ENCODE measurements around the gene EIF5B. TPM values are rescaled to one million over a fixed set of nuclear protein-coding genes. Genes with fewer than 3 reads are reported as not detected.

Gene EIF5B
- total RNA-seq, 1 donor from 2014 or later: 57.4 TPM

GRCh38 chr2:99404797-99405669, 67.8 kb downstream of the EIF5B start:
- no peak for DNase-seq
- Mint-ChIP-seq H3K4me3 (ENCODE audit: unreplicated experiment) (no peak overlapping the region), H3K36me3 (ENCODE audit: unreplicated experiment) (no peaks in the 10 kb centered on the region), H3K27me3 (ENCODE audit: unreplicated experiment) (no peaks in the 10 kb centered on the region), H3K4me1 (ENCODE audit: low read depth, unreplicated experiment) (peaks cover 8% of the 10 kb centered on the region), H3K27ac (ENCODE audit: unreplicated experiment) (peak overlapping the region; percentile 48), H3K9me3 (ENCODE audit: unreplicated experiment) (peaks cover 4% of the 10 kb centered on the region)
- no peak for TF ChIP-seq CTCF (IDR thresholded peaks at IDR 0.05; ENCODE audit: partially characterized antibody, unreplicated experiment)

GRCh38 chr2:99406137-99406536, 68.9 kb downstream of the EIF5B start:
- peaks cover 8% of the 10 kb centered on the region for H3K4me1 Mint-ChIP-seq (ENCODE audit: low read depth, unreplicated experiment)
- H3K36me3 Mint-ChIP-seq (ENCODE audit: unreplicated experiment): no peaks in the 10 kb centered on the region
- peaks cover 4% of the 10 kb centered on the region for H3K9me3 Mint-ChIP-seq (ENCODE audit: unreplicated experiment)
- DNase-seq: no peak
- H3K27ac Mint-ChIP-seq (ENCODE audit: unreplicated experiment): no peak overlapping the region
- no peaks in the 10 kb centered on the region for H3K27me3 Mint-ChIP-seq (ENCODE audit: unreplicated experiment)
- TF ChIP-seq CTCF (IDR thresholded peaks at IDR 0.05; ENCODE audit: partially characterized antibody, unreplicated experiment): no peak
- no peak overlapping the region for H3K4me3 Mint-ChIP-seq (ENCODE audit: unreplicated experiment)

- Mint-ChIP-seq H3K36me3 (ENCODE audit: unreplicated experiment) (no peaks in the 10 kb centered on the region), H3K4me3 (ENCODE audit: unreplicated experiment) (no peak overlapping the region), H3K4me1 (ENCODE audit: low read depth, unreplicated experiment) (peaks cover 1% of the 10 kb centered on the region), H3K27ac (ENCODE audit: unreplicated experiment) (no peak overlapping the region), H3K9me3 (ENCODE audit: unreplicated experiment) (peaks cover 2% of the 10 kb centered on the region), H3K27me3 (ENCODE audit: unreplicated experiment) (no peaks in the 10 kb centered on the region)
- no peak for TF ChIP-seq CTCF (IDR thresholded peaks at IDR 0.05; ENCODE audit: partially characterized antibody, unreplicated experiment)
- no peak for DNase-seq
These were observed 73.1 kb downstream of the EIF5B start for GRCh38 chr2:99410276-99410675.

- Mint-ChIP-seq H3K27me3 (ENCODE audit: unreplicated experiment) (no peaks in the 10 kb centered on the region), H3K9me3 (ENCODE audit: unreplicated experiment) (no peaks in the 10 kb centered on the region), H3K27ac (ENCODE audit: unreplicated experiment) (no peak overlapping the region), H3K4me1 (ENCODE audit: low read depth, unreplicated experiment) (no peaks in the 10 kb centered on the region), H3K4me3 (ENCODE audit: unreplicated experiment) (no peak overlapping the region), H3K36me3 (ENCODE audit: unreplicated experiment) (no peaks in the 10 kb centered on the region)
- no peak for TF ChIP-seq CTCF (IDR thresholded peaks at IDR 0.05; ENCODE audit: partially characterized antibody, unreplicated experiment)
- DNase-seq: no peak
These were observed 77.4 kb downstream of the EIF5B start for GRCh38 chr2:99414566-99414965.

GRCh38 chr2:99417396-99417795, 80.2 kb downstream of the EIF5B start:
- DNase-seq: no peak
- no peaks in the 10 kb centered on the region for H3K36me3 Mint-ChIP-seq (ENCODE audit: unreplicated experiment)

More at GRCh38 chr2:99417396-99417795, 80.2 kb downstream of the EIF5B start:
- H3K9me3 Mint-ChIP-seq (ENCODE audit: unreplicated experiment): no peaks in the 10 kb centered on the region
- no peak for TF ChIP-seq CTCF (IDR thresholded peaks at IDR 0.05; ENCODE audit: partially characterized antibody, unreplicated experiment)
- H3K4me3 Mint-ChIP-seq (ENCODE audit: unreplicated experiment): no peak overlapping the region
- no peak overlapping the region for H3K27ac Mint-ChIP-seq (ENCODE audit: unreplicated experiment)
- H3K4me1 Mint-ChIP-seq (ENCODE audit: low read depth, unreplicated experiment): peaks cover 2% of the 10 kb centered on the region
- H3K27me3 Mint-ChIP-seq (ENCODE audit: unreplicated experiment): peaks cover 4% of the 10 kb centered on the region

All from glutamatergic neuron (in vitro differentiated cells).